NCI-H1694 (cell line): ENCODE results near the gene HLA-DPB1.

Experiments
- DNase-seq: peaks from one replicate; lab custom pipeline; 2025; lab: John Stamatoyannopoulos, UW

Gene HLA-DPB1

DNA sequence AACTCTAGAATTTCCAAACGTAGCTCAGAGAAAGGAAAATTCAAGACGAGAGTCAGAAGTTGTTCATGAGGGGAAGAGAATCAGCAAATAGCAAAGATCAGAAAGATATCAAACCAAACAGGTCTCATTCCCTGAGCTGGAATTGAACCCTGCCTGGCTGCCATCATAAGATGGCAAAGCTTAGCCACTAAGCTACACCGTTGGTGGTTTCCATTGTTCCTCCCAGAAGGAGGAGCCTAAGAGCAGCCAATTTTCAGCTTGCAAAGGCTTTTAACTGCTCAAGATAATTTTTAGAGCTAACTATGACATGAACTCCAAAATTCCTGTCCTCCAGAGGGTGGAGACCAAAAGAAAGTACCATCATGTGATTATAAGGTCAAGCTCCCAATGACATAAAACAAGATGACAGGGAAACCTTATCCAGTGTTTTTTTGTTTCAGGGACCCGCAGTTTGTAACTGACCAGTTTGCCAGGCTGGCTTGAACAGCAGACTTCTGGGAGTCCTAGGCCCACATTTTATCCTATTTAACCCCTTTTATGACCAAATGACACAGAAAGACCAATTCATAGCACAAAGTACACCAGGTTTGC is 60.6 kb downstream of the HLA-DPB1 start:
- no peak for DNase-seq
